GM04503 (cell line): Measurements from ENCODE around the gene PDK3.

Experiments used
- DNase-seq: peaks from one replicate; pipeline ENCODE4 v3.0.0-alpha.2; 2012; ENCODE audit warnings: low read depth

The PDK3 gene

GRCh38 chrX:24464836-24465531 lies at the start of gene PDK3:
PDK3 (plus strand) TSS chrX:24465286; CDS start chrX:24465456, 170 bp downstream.
- DNase-seq, result peak; percentile 3

DNA sequence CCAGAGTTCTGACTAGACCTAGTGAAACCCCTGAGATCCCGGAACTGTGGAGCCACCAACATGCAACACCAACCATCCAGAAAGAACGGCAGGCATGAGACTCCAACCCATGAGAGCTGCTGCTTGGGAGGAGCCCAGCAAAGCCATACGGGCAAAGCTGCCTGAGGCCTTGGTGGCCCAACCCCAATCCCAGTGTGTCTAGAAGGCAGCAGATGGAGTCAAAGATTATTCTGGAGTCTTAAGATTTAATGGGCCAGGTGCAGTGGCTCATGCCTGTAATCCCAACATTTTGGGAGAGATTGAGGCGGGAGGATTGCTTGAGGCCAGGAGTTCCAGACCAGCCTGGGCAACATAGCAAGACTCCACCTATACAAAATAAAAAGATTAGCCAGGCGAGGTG lies 49.2 kb upstream of the PDK3 start:
- DNase-seq, result no peak

DNA sequence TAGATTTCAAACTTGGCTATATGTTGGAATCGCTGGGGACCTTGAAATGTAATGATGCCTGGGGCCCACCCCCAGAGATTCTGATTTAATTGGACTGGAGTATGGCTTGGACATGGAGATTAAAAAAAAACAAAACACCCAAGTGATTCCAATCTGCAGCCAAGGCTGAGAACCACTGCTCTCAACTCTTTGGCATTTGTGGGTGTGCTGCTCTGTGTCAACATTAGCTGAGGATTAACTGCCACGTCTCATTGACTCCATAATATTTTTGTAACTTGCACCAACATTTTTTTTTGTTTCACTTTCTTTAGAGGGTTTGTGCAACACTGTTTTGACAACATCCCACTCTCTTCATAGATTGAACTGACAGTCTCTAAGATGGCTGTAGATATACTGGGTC lies 41.1 kb upstream of the PDK3 start:
- DNase-seq, result peak; percentile 11

DNA sequence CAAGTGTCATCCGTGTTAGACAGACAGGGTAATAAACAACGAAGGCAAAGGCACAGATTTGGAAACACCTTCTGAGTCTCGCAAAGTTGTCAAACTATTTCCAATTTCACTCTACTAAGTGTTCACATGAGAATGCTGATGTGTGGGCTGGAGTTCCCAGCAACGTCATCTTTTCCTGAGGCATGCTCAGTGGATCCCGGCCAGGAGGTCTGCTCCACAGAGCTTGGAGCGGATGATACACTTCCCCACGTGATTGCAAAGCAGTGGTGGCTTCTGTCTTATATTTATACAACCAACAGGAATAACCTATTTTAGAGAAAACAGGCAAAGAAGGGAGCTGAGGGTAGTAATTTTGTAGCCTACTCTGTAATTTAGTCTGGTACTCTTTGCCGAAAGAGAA lies 40.1 kb upstream of the PDK3 start:
- DNase-seq, result peak; percentile 33

DNA sequence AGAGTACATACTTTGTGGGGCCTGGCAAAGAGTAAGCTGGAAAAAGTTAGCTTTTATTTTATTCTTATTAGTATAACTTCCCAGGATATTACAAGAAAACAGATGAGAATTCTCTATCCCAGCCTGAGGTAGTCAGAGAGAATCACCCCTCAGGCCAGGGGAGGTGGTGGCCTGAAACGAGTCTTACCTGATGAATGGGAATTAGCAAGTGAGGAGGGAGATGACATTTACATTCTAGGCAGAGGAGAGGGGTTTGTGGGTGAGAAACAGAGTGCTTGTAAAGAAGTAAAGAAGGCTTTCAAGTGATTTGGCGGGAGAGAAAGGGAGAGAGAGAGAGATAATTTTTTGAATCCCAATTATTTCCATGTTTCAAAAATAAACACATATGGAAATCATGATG lies 39.3 kb upstream of the PDK3 start:
- DNase-seq, result no peak

DNA sequence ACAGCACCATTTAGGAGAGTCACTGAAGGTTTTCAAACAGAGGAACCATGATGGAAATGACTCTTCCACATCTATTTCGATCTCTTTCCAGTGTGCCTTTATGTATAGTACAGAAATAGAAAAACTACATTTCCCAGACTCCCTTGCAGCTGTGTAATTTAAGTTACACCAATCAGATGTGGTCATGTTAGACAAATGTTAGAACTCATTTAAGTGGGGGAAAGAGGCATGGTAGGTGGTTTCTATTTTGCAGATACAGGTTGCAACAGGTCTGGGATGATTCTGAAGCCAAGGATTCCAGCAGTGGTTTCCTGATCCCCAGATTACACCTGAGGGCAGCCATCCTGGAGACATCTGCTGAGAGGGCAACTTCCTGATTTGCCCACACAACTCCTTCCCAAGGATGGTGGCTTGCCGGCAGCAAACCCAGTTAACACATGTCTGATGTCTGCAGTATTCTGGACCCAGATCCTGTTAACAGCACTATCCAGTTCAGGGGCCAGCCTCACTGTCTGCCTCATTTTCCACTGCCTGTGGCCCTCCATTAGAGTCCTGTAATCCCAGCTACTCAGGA lies 38.7 kb upstream of the PDK3 start:
- DNase-seq, result no peak

- no peak for DNase-seq
These were observed 38.0 kb upstream of the PDK3 start for GRCh38 chrX:24426921-24427746.

GRCh38 chrX:24427747-24428019 lies 37.4 kb upstream of the PDK3 start:
- DNase-seq, result no peak

DNA sequence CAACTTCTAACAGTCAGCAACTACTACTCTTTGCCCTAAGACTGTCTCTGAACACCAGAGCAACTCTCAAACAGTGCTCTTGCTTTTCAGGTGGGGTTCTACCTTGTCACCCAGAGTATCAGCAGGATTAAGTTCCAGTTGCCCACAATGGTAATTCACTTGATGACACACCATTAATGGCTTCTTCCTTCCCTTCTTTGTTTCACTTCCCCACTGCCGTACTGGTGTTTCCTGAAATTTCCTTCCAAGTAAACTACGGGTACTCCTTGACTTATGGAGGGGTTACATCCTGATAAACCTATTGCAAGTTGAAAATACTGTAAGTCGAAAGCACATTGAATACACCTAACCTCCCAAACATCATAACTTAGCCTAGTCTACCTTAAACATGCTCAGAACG lies 36.6 kb upstream of the PDK3 start:
- DNase-seq, result no peak

DNA sequence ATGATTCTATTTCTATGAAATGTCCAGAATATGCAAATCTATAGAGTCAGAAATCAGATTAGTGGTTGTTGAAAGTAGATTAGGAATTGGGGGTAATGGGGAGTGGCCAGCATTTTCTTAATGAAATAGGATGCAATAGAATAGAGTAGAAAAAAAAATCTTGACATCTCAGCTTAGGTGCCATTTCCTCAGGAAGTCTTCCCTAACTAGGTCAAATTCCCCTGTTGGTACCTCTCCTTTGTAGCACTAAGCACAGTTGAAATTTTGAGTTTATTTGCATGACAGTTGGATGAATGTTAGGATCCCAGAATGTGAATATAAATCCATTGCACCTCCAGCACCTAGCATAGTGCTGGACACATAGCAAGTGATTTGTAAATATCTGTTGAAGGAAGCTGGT lies 30.0 kb upstream of the PDK3 start:
- no peak for DNase-seq

GRCh38 chrX:24443918-24444317 lies 21.2 kb upstream of the PDK3 start:
- no peak for DNase-seq

DNA sequence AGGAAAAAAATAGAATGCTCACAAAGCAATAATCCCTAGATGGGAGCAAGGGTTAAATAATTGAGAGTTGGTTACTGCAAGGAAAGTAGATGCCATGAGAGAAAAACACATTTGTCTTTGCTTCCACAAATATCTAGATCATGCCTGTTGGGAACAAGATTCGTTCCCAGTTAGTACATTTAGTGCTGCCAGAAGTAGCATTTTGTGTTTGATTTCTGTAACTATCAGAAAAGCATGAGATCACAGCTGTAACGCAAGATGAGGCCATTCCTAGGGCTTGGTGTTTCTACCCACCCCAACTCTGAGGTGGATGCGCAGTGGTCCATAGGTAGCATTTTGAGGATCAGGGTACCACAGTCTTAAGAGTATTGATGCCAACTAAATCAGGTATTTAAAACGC lies 20.4 kb upstream of the PDK3 start:
- DNase-seq, result no peak

DNA sequence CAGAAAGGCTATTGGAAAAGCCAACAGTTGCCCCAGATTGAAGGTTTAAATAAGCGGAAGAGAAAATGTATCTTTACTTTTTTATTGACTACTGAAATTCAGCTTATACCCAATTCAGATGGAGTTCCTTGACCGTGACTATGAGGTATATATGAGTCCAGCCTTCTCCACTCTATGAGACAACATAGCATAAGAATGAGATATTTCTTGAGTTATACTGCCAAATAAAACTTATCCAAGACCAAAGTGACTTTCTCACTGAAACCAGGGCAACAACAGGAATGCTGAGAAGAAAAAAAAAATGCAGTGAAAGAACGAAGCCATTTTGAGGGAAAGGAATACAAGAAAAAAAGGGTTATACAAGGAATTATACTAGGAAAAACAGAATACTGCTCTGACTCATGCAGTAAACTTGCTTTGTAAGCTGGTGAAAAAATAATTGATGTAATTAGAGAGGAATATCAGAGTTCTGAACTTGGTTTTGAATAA lies 16.3 kb upstream of the PDK3 start:
- DNase-seq, result no peak

- DNase-seq, result no peak
These were observed 2.0 kb upstream of the PDK3 start for GRCh38 chrX:24463077-24463476.

- DNase-seq, result no peak
These were observed 619 bp upstream of the PDK3 start for GRCh38 chrX:24464498-24464835.

GRCh38 chrX:24465532-24465865 lies 413 bp downstream of the PDK3 start:
- DNase-seq, result no peak

DNA sequence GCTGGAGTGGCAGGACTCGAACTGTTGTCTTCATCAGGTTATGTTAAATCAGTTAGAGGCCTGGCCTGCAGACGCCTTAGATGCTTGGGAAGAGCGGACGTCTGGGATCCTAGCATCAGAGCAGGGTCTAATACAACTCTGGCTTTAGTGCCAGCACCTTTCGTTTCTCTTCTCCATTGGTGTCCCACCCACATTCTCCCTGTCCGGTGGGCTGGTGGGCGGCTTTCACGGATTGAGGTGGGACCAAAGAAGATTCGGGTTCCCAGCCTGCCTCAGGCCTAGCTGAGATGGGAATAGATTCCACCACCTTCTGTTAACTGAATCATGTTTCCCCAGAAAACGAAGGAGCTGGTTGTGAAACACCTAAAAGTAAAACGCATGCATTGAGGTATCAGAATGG lies 939 bp downstream of the PDK3 start:
- DNase-seq, result no peak

DNA sequence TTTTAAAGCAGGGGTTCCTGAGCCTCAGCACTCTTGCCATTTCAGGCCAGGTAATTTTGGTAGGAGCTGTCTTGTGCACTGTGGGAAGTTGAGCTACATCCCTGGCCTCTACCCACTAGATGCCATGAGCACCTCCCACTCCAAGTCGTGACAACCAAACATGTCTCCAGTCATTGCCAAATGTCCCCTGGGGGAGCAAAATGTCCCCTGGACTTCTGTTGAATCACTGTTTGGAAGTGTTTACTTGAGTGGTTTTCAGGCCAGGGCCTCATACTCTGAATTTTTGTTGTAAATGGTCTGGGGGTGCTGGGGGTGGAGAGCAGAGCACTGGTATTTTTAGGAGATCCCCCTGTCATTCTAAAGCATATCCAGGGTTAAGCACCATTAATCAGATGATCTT lies 3.2 kb downstream of the PDK3 start:
- DNase-seq, result no peak

DNA sequence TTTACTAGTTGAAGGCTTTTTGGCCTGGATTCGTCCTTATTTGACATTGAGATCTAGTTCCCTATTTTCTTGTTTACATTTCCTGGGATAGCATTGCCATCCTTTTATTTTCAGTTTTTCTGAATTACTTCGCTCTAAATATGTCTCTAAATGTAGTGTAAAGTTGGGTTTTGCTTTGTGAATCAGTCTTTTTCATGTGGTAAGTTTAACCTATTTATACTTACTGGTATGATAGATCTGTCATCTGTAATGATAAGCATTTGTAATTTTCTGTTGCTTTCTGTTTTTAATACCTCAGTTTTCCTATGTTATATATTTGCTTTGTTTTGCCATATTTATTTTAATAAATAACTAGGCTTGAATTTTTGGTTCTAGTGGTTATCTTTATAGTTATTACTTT lies 6.7 kb downstream of the PDK3 start:
- no peak for DNase-seq

- DNase-seq, result no peak
These were observed 10.4 kb downstream of the PDK3 start for GRCh38 chrX:24475480-24475879.

DNA sequence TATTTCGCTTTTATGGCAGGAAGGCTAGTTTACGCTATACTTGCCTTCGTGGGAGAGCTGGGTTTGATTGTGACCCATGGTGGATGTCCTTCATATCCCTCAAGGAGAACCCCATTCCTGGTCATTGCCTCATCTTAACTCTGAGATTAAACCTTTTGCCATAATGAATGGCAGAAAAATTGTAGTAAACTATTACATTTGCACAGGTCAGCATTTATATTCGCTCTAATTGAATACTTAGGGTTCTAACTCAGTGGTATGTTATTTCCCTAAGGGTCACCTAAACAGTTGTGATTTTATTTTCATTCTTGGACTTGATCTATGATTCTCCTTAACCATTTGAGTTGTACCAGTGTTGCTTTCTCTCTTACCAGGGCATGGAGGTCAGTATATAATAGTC lies 13.4 kb downstream of the PDK3 start:
- DNase-seq, result no peak

- DNase-seq, result no peak
These were observed 14.8 kb downstream of the PDK3 start for GRCh38 chrX:24479924-24480323.

- DNase-seq, result no peak
These were observed 15.3 kb downstream of the PDK3 start for GRCh38 chrX:24480400-24480865.
